ENCODE measurements around the gene TMTC3. TPM values are rescaled to one million over a fixed set of nuclear protein-coding genes. Genes with fewer than 3 reads are reported as not detected.

Gene TMTC3
- total RNA-seq = 10 to 100 TPM in 1 of 4 donors, 1 to 10 TPM in 3; 4.1 to 12.1 (median 8.3) TPM

- H3K4me1 ChIP-seq = peaks cover 0 to 42% (median 0%) of the 10 kb centered on the region in 4 donors
- H3K27ac ChIP-seq = peak within 1 kb of the TSS; percentile 60 to 85 (median 80)
- peak; percentile 94 to 98 (median 96) for DNase-seq
- H3K4me3 ChIP-seq = peak within 1 kb of the TSS; percentile 59 to 81 (median 73)
- peak; percentile 55 to 62 for TF ChIP-seq POLR2A (IDR thresholded peaks at IDR 0.05)
- TF ChIP-seq CTCF (IDR thresholded peaks at IDR 0.05) = no peak
- H3K27me3 ChIP-seq = no peaks in the 10 kb centered on the region
- no peaks in the 10 kb centered on the region for H3K36me3 ChIP-seq
- no peaks in the 10 kb centered on the region for H3K9me3 ChIP-seq
These were observed at the start of gene TMTC3, which contains the start of gene CEP290 for GRCh38 chr12:88141774-88142609. Gene TMTC3, plus strand, starts transcription at chr12:88142307. Its CDS starts 6,009 bp downstream, at chr12:88148316. Gene CEP290, minus strand, starts transcription at chr12:88142088. Its CDS starts 781 bp downstream, at chr12:88141307.

- Histone ChIP-seq H3K4me3 (no peak overlapping the region), H3K27ac (no peak overlapping the region), H3K9me3 (no peaks in the 10 kb centered on the region), H3K27me3 (no peaks in the 10 kb centered on the region), H3K36me3 (peaks cover 0 to 14% (median 0%) of the 10 kb centered on the region in 3 donors), H3K4me1 (no peaks in the 10 kb centered on the region)
- TF ChIP-seq CTCF (IDR thresholded peaks at IDR 0.05) = no peak
- DNase-seq = no peak
These were observed 49.3 kb upstream of the TMTC3 start for GRCh38 chr12:88092771-88093170.

- H3K4me1 ChIP-seq = no peaks in the 10 kb centered on the region
- DNase-seq = no peak
These were observed 48.5 kb upstream of the TMTC3 start for GRCh38 chr12:88093573-88093972.

GRCh38 chr12:88108021-88108420, 34.1 kb upstream of the TMTC3 start:
- Histone ChIP-seq H3K27me3 (no peaks in the 10 kb centered on the region), H3K36me3 (peaks cover 0 to 13% (median 0%) of the 10 kb centered on the region in 3 donors), H3K4me3 (no peak overlapping the region), H3K9me3 (no peaks in the 10 kb centered on the region), H3K4me1 (no peaks in the 10 kb centered on the region), H3K27ac (no peak overlapping the region)
- no peak for TF ChIP-seq CTCF (IDR thresholded peaks at IDR 0.05)
- TF ChIP-seq POLR2A (IDR thresholded peaks at IDR 0.05) = no peak
- DNase-seq = no peak

More at GRCh38 chr12:88093573-88093972, 48.5 kb upstream of the TMTC3 start:
- peaks cover 0 to 11% (median 0%) of the 10 kb centered on the region in 3 donors for H3K36me3 ChIP-seq
- no peaks in the 10 kb centered on the region for H3K9me3 ChIP-seq
- TF ChIP-seq CTCF (IDR thresholded peaks at IDR 0.05) (no peak), POLR2A (IDR thresholded peaks at IDR 0.05) (no peak)
- H3K27me3 ChIP-seq = no peaks in the 10 kb centered on the region
- H3K4me3 ChIP-seq = no peak overlapping the region
- H3K27ac ChIP-seq = no peak overlapping the region

- Histone ChIP-seq H3K9me3 (no peaks in the 10 kb centered on the region), H3K36me3 (peaks cover 0 to 20% (median 0%) of the 10 kb centered on the region in 3 donors), H3K27me3 (no peaks in the 10 kb centered on the region), H3K27ac (no peak overlapping the region), H3K4me3 (peak overlapping the region in 2 of 4 donors; percentile 13 to 34), H3K4me1 (no peaks in the 10 kb centered on the region)
- DNase-seq = no peak
- TF ChIP-seq CTCF (IDR thresholded peaks at IDR 0.05) (peak in 4 of 6 experiments; percentile 35 to 74 (median 58)), POLR2A (IDR thresholded peaks at IDR 0.05) (no peak)
These were observed 30.9 kb upstream of the TMTC3 start for GRCh38 chr12:88111074-88111652.
